ENCODE data around the gene IMMP2L. TPM values are rescaled to one million over a fixed set of nuclear protein-coding genes. Genes with fewer than 3 reads are reported as not detected.
"Not testable (repeated sequence)": the region's sequence is repeated elsewhere in the genome, so short reads cannot be mapped to it uniquely, and the experiment has no call there.

The IMMP2L gene
- total RNA-seq, 1 donor from 2014 or later, result 59.6 TPM

GRCh38 chr7:111261496-111261895 lies 300.8 kb downstream of the IMMP2L start:
- Mint-ChIP-seq H3K9me3 (no peaks in the 10 kb centered on the region), H3K27ac (no peak overlapping the region), H3K4me1 (peaks cover 6% of the 10 kb centered on the region), H3K4me3 (no peak overlapping the region), H3K36me3 (no peaks in the 10 kb centered on the region), H3K27me3 (ENCODE audit: low read depth) (no peaks in the 10 kb centered on the region)
- DNase-seq (ENCODE audit: low spot score in 2 of 2, unreplicated experiment in 2 of 2), result no peak
- TF ChIP-seq CTCF (IDR thresholded peaks at IDR 0.05; ENCODE audit: unreplicated experiment), result no peak

- Mint-ChIP-seq H3K4me3 (no peak overlapping the region), H3K27ac (no peak overlapping the region), H3K4me1 (no peaks in the 10 kb centered on the region), H3K36me3 (no peaks in the 10 kb centered on the region), H3K9me3 (no peaks in the 10 kb centered on the region), H3K27me3 (ENCODE audit: low read depth) (no peaks in the 10 kb centered on the region)
- no peak for DNase-seq (ENCODE audit: low spot score in 2 of 2, unreplicated experiment in 2 of 2)
- TF ChIP-seq CTCF (IDR thresholded peaks at IDR 0.05; ENCODE audit: unreplicated experiment), result no peak
These were observed 302.3 kb downstream of the IMMP2L start for GRCh38 chr7:111259991-111260390.

GRCh38 chr7:111256391-111256790 lies 305.9 kb downstream of the IMMP2L start:
- H3K27me3 Mint-ChIP-seq (ENCODE audit: low read depth), result no peaks in the 10 kb centered on the region
- no peaks in the 10 kb centered on the region for H3K9me3 Mint-ChIP-seq
- H3K27ac Mint-ChIP-seq, result no peak overlapping the region
- no peak for TF ChIP-seq CTCF (IDR thresholded peaks at IDR 0.05; ENCODE audit: unreplicated experiment)
- H3K36me3 Mint-ChIP-seq, result peaks cover 2% of the 10 kb centered on the region
- H3K4me1 Mint-ChIP-seq, result no peaks in the 10 kb centered on the region
- no peak for DNase-seq (ENCODE audit: low spot score in 2 of 2, unreplicated experiment in 2 of 2)
- no peak overlapping the region for H3K4me3 Mint-ChIP-seq

GRCh38 chr7:111255576-111255975 lies 306.7 kb downstream of the IMMP2L start:
- TF ChIP-seq CTCF (IDR thresholded peaks at IDR 0.05; ENCODE audit: unreplicated experiment), result no peak
- DNase-seq (ENCODE audit: low spot score in 2 of 2, unreplicated experiment in 2 of 2), result no peak
- H3K4me3 Mint-ChIP-seq, result no peak overlapping the region
- H3K36me3 Mint-ChIP-seq, result peaks cover 6% of the 10 kb centered on the region
- no peaks in the 10 kb centered on the region for H3K27me3 Mint-ChIP-seq (ENCODE audit: low read depth)
- peaks cover 6% of the 10 kb centered on the region for H3K9me3 Mint-ChIP-seq
- no peaks in the 10 kb centered on the region for H3K4me1 Mint-ChIP-seq
- H3K27ac Mint-ChIP-seq, result no peak overlapping the region

GRCh38 chr7:111251365-111251764 lies 310.9 kb downstream of the IMMP2L start:
- DNase-seq (ENCODE audit: low spot score in 2 of 2, unreplicated experiment in 2 of 2); H3K27me3 Mint-ChIP-seq (ENCODE audit: low read depth); H3K27ac Mint-ChIP-seq; H3K4me1 Mint-ChIP-seq; H3K4me3 Mint-ChIP-seq: not testable (repeated sequence)
- peaks cover 20% of the 10 kb centered on the region for H3K9me3 Mint-ChIP-seq
- H3K36me3 Mint-ChIP-seq, result peaks cover 16% of the 10 kb centered on the region

GRCh38 chr7:111249807-111250206 lies 312.5 kb downstream of the IMMP2L start:
- peaks cover 16% of the 10 kb centered on the region for H3K36me3 Mint-ChIP-seq
- peaks cover 20% of the 10 kb centered on the region for H3K9me3 Mint-ChIP-seq
- not testable (repeated sequence) for H3K27ac Mint-ChIP-seq; H3K4me3 Mint-ChIP-seq; DNase-seq (ENCODE audit: low spot score in 2 of 2, unreplicated experiment in 2 of 2); H3K27me3 Mint-ChIP-seq (ENCODE audit: low read depth); H3K4me1 Mint-ChIP-seq

GRCh38 chr7:111242141-111242755 lies 320.0 kb downstream of the IMMP2L start:
- Mint-ChIP-seq H3K4me3 (no peak overlapping the region), H3K27me3 (ENCODE audit: low read depth) (no peaks in the 10 kb centered on the region), H3K36me3 (no peaks in the 10 kb centered on the region), H3K9me3 (no peaks in the 10 kb centered on the region), H3K27ac (peak overlapping the region; percentile 4), H3K4me1 (peaks cover 20% of the 10 kb centered on the region)
- no peak for TF ChIP-seq CTCF (IDR thresholded peaks at IDR 0.05; ENCODE audit: unreplicated experiment)
- DNase-seq (ENCODE audit: low spot score in 2 of 2, unreplicated experiment in 2 of 2), result no peak

Data from mesothelial cell of epicardium (in vitro differentiated cells).